ENCODE data around the gene SLC49A3.
A peak's percentile ranks its signal among the peaks of the same experiment; 100 is the strongest.
"Not testable (repeated sequence)": the region's sequence is repeated elsewhere in the genome, so short reads cannot be mapped to it uniquely, and the experiment has no call there.

Gene SLC49A3

GRCh38 chr4:654503-654845 is 34.5 kb downstream of the SLC49A3 start:
- DNase-seq (ENCODE audit: low read depth, low spot score) = no peak

GRCh38 chr4:653831-654502 is 35.0 kb downstream of the SLC49A3 start:
- DNase-seq (ENCODE audit: low read depth, low spot score) = no peak

GRCh38 chr4:653080-653821 is 35.7 kb downstream of the SLC49A3 start:
- no peak for DNase-seq (ENCODE audit: low read depth, low spot score)

GRCh38 chr4:651884-652642 is 36.9 kb downstream of the SLC49A3 start:
- DNase-seq (ENCODE audit: low read depth, low spot score) = no peak

- DNase-seq (ENCODE audit: low read depth, low spot score) = no peak
Measured at GRCh38 chr4:650951-651883, 37.7 kb downstream of the SLC49A3 start.

- no peak for DNase-seq (ENCODE audit: low read depth, low spot score)
Measured at GRCh38 chr4:650461-650860, 38.5 kb downstream of the SLC49A3 start.

- no peak for DNase-seq (ENCODE audit: low read depth, low spot score)
Measured at GRCh38 chr4:649751-650310, 39.1 kb downstream of the SLC49A3 start.

- DNase-seq (ENCODE audit: low read depth, low spot score) = no peak
Measured at GRCh38 chr4:649293-649625, 39.7 kb downstream of the SLC49A3 start.

GRCh38 chr4:648579-649292 is 40.2 kb downstream of the SLC49A3 start:
- DNase-seq (ENCODE audit: low read depth, low spot score) = peak; percentile 60

- no peak for DNase-seq (ENCODE audit: low read depth, low spot score)
Measured at GRCh38 chr4:647481-647880, 41.5 kb downstream of the SLC49A3 start.

GRCh38 chr4:646460-646859 is 42.5 kb downstream of the SLC49A3 start:
- DNase-seq (ENCODE audit: low read depth, low spot score) = peak; percentile 66

GRCh38 chr4:642366-642765 is 46.6 kb downstream of the SLC49A3 start:
- DNase-seq (ENCODE audit: low read depth, low spot score) = not testable (repeated sequence)

GRCh38 chr4:637536-638280 is 51.2 kb downstream of the SLC49A3 start:
- DNase-seq (ENCODE audit: low read depth, low spot score) = no peak

- DNase-seq (ENCODE audit: low read depth, low spot score) = no peak
Measured at GRCh38 chr4:636628-637159, 52.3 kb downstream of the SLC49A3 start.

GRCh38 chr4:635851-636627 is 52.9 kb downstream of the SLC49A3 start:
- DNase-seq (ENCODE audit: low read depth, low spot score) = no peak

GRCh38 chr4:635066-635835 is 53.7 kb downstream of the SLC49A3 start:
- DNase-seq (ENCODE audit: low read depth, low spot score) = not testable (repeated sequence)

GRCh38 chr4:634599-634985 is 54.4 kb downstream of the SLC49A3 start:
- no peak for DNase-seq (ENCODE audit: low read depth, low spot score)

- DNase-seq (ENCODE audit: low read depth, low spot score) = no peak
Measured at GRCh38 chr4:633976-634598, 54.9 kb downstream of the SLC49A3 start.
